Neural cell (in vitro differentiated cells): ENCODE data around the gene CNTNAP2. TPM values are rescaled to one million over a fixed set of nuclear protein-coding genes. Genes with fewer than 3 reads are reported as not detected.

Experiments
- H2AFZ ChIP-seq: fragments of 200-600, 300-800 bp; sonication (generic), shearing (Covaris generic); 2 replicates; pipeline ENCODE4 v1.6.0; 2014; ENCODE audit warnings: low read depth, mild to moderate bottlenecking, antibody characterized with exemption, low read length, moderate library complexity
- H3F3A ChIP-seq: fragments of 200-600 bp; shearing (Covaris generic); 2 replicates; pipeline ENCODE4 v1.6.1; 2016; ENCODE audit warnings: mild to moderate bottlenecking, moderate library complexity, mixed read lengths, antibody characterized with exemption, low read length; ENCODE audit not compliant: insufficient read depth, poor library complexity, severe bottlenecking
- H3K27ac ChIP-seq: fragments of 200-600, 300-800 bp; sonication (generic), shearing (Covaris generic); 2 replicates; pipeline ENCODE4 v1.5.1; 2014; ENCODE audit warnings: mild to moderate bottlenecking, low read length, moderate library complexity
- H3K27me3 ChIP-seq: fragments of 300-800, 200-600 bp; sonication (generic), shearing (Covaris generic); 2 replicates; pipeline ENCODE4 v1.6.0; 2014; ENCODE audit warnings: mild to moderate bottlenecking, low read depth, low read length, moderate library complexity; ENCODE audit not compliant: insufficient read depth
- H3K36me3 ChIP-seq: fragments of 300-800, 200-600 bp; sonication (generic), shearing (Covaris generic); 2 replicates; pipeline ENCODE4 v1.5.1; 2014; ENCODE audit warnings: mild to moderate bottlenecking, antibody characterized with exemption, low read length, moderate library complexity; ENCODE audit not compliant: insufficient read depth
- H3K4me2 ChIP-seq: fragments of 300-800, 200-600 bp; sonication (generic), shearing (Covaris generic); 2 replicates; pipeline ENCODE4 v1.6.0; 2014; ENCODE audit warnings: mild to moderate bottlenecking, low read length
- H3K4me3 ChIP-seq: fragments of 300-800, 200-600 bp; sonication (generic), shearing (Covaris generic); 2 replicates; pipeline ENCODE4 v1.5.1; 2014; ENCODE audit warnings: mild to moderate bottlenecking, low read length, moderate library complexity
- H3K79me2 ChIP-seq: fragments of 200-600 bp; shearing (Covaris generic); replicated peaks from 2 replicates; pipeline ENCODE4 v1.6.0; 2014; ENCODE audit warnings: mild to moderate bottlenecking, low read length, moderate library complexity; ENCODE audit not compliant: insufficient read depth
- H3K9ac ChIP-seq: fragments of 300-800, 200-600 bp; sonication (generic), shearing (Covaris generic); 2 replicates; pipeline ENCODE4 v1.6.1; 2016; ENCODE audit warnings: mild to moderate bottlenecking, low read length, mixed read lengths
- H3K9me2 ChIP-seq: fragments of 200-600 bp; shearing (Covaris generic); 2 replicates; pipeline ENCODE4 v1.6.1; 2016; ENCODE audit warnings: mild to moderate bottlenecking, low read length, mixed read lengths; ENCODE audit not compliant: insufficient read depth
- H3K9me3 ChIP-seq: fragments of 200-600, 300-800 bp; sonication (generic), shearing (Covaris generic); 2 replicates; pipeline ENCODE4 v1.6.1; 2016; ENCODE audit warnings: mild to moderate bottlenecking, mixed run types, low read length, moderate library complexity, mixed read lengths
- H4K20me1 ChIP-seq: fragments of 200-600 bp; shearing (Covaris generic); 2 replicates; pipeline ENCODE4 v1.6.1; 2016; ENCODE audit warnings: mild to moderate bottlenecking, mixed run types; ENCODE audit not compliant: insufficient read depth
- CTCF ChIP-seq: fragments of 450-650 bp; IDR thresholded peaks from 2 replicates; pipeline ENCODE4 v1.5.1; 2014; ENCODE audit warnings: antibody characterized with exemption, mild to moderate bottlenecking, moderate library complexity; ENCODE audit not compliant: poor library complexity, severe bottlenecking
- EP300 ChIP-seq: fragments of 450-650 bp; conservative IDR thresholded peaks from 2 replicates; pipeline ENCODE4 v1.6.1; 2014; ENCODE audit warnings: antibody characterized with exemption, mild to moderate bottlenecking, moderate library complexity; ENCODE audit not compliant: poor library complexity, severe bottlenecking
- EZH2 ChIP-seq: fragments of 200-600, 300-800 bp; shearing (Covaris generic), sonication (generic); IDR thresholded peaks from 2 replicates; pipeline ENCODE4 v1.6.1; 2014; ENCODE audit warnings: antibody characterized with exemption, low read length, borderline replicate concordance, mild to moderate bottlenecking; ENCODE audit not compliant: insufficient read depth, poor library complexity, severe bottlenecking
- MXI1 ChIP-seq: fragments of 450-650 bp; conservative IDR thresholded peaks from 2 replicates; pipeline ENCODE4 v1.6.1; 2014; ENCODE audit warnings: antibody characterized with exemption, mild to moderate bottlenecking; ENCODE audit not compliant: poor library complexity, severe bottlenecking
- POLR2AphosphoS5 ChIP-seq: IDR thresholded peaks from 2 replicates; pipeline ENCODE4 v1.6.1; 2012
- RAD21 ChIP-seq: fragments of 450-650 bp; conservative IDR thresholded peaks from 2 replicates; pipeline ENCODE4 v1.6.1; 2014; ENCODE audit warnings: antibody characterized with exemption, mild to moderate bottlenecking, moderate library complexity
- REST ChIP-seq: IDR thresholded peaks from 2 replicates; pipeline ENCODE4 v1.6.1; 2012; ENCODE audit warnings: borderline replicate concordance
- SMC3 ChIP-seq: fragments of 450-650 bp; conservative IDR thresholded peaks from 2 replicates; pipeline ENCODE4 v1.6.1; 2014; ENCODE audit warnings: antibody characterized with exemption, mild to moderate bottlenecking, moderate library complexity; ENCODE audit not compliant: poor library complexity
- TAF1 ChIP-seq: IDR thresholded peaks from 2 replicates; pipeline ENCODE4 v1.6.1; 2012; ENCODE audit warnings: low read depth
- polyA plus RNA-seq: library from polyadenylated mRNA; depleted of rRNA; stranded (reverse); fragments of >200 nt; gene quantifications from 2 replicates; pipeline ENCODE4 v1.2.3, GENCODE V29; 2014

CNTNAP2 gene
- polyA plus RNA-seq, 1 donor from 2014 or later: 276 TPM

GRCh38 chr7:146084086-146084485 is 32.5 kb upstream of the CNTNAP2 start:
- no peaks in the 10 kb centered on the region for H3K79me2 ChIP-seq
- no peak overlapping the region for H3K4me3 ChIP-seq
- no peak overlapping the region for H3K27ac ChIP-seq
- no peaks in the 10 kb centered on the region for H3K27me3 ChIP-seq
- H3K4me2 ChIP-seq: no peak overlapping the region
- H2AFZ ChIP-seq: no peak overlapping the region
- H3F3A ChIP-seq: no peaks in the 10 kb centered on the region
- H3K9me3 ChIP-seq: no peaks in the 10 kb centered on the region
- H4K20me1 ChIP-seq: no peaks in the 10 kb centered on the region
- H3K36me3 ChIP-seq: no peaks in the 10 kb centered on the region
- H3K9me2 ChIP-seq: no peaks in the 10 kb centered on the region
- TF ChIP-seq EP300 (no peak), EZH2 (no peak), RAD21 (no peak), POLR2AphosphoS5 (no peak), SMC3 (no peak), TAF1 (no peak), MXI1 (no peak), CTCF (no peak), REST (no peak)
- no peak overlapping the region for H3K9ac ChIP-seq

GRCh38 chr7:146090023-146090645 is 26.5 kb upstream of the CNTNAP2 start:
- H3K4me2 ChIP-seq: no peak overlapping the region
- H3K27me3 ChIP-seq: no peaks in the 10 kb centered on the region
- no peaks in the 10 kb centered on the region for H3K36me3 ChIP-seq
- no peaks in the 10 kb centered on the region for H3K79me2 ChIP-seq
- no peak overlapping the region for H3K27ac ChIP-seq
- H3K9me2 ChIP-seq: no peaks in the 10 kb centered on the region
- no peak overlapping the region for H3K9ac ChIP-seq
- H3F3A ChIP-seq: no peaks in the 10 kb centered on the region
- no peaks in the 10 kb centered on the region for H4K20me1 ChIP-seq
- no peaks in the 10 kb centered on the region for H3K9me3 ChIP-seq
- TF ChIP-seq RAD21: peak; percentile 93
- TF ChIP-seq TAF1: no peak
- TF ChIP-seq EZH2: no peak
- no peak for TF ChIP-seq MXI1
- peak; percentile 92 for TF ChIP-seq CTCF
- no peak for TF ChIP-seq REST
- no peak for TF ChIP-seq POLR2AphosphoS5
- no peak for TF ChIP-seq EP300
- TF ChIP-seq SMC3: peak; percentile 94
- H2AFZ ChIP-seq: no peak overlapping the region
- H3K4me3 ChIP-seq: no peak overlapping the region
